HFFc6 (cell line): ENCODE data around the gene WASF2. TPM values are rescaled to one million over a fixed set of nuclear protein-coding genes. Genes with fewer than 3 reads are reported as not detected.

Experiments
- DNase-seq: peaks from one replicate; pipeline ENCODE4 v3.0.0-alpha.2; 2018
- H3K27ac Mint-ChIP-seq: 2 replicates; pipeline ENCODE4 v1.8.0; 2020; ENCODE audit warnings: mild to moderate bottlenecking, mixed read lengths
- H3K27me3 Mint-ChIP-seq: 2 replicates; pipeline ENCODE4 v1.8.0; 2021; ENCODE audit warnings: mild to moderate bottlenecking, moderate library complexity, mixed read lengths; ENCODE audit not compliant: insufficient read depth
- H3K36me3 Mint-ChIP-seq: 2 replicates; pipeline ENCODE4 v1.8.0; 2021; ENCODE audit warnings: low read depth, mixed read lengths
- H3K4me1 Mint-ChIP-seq: 2 replicates; pipeline ENCODE4 v1.8.0; 2020; ENCODE audit warnings: low read depth, mixed read lengths
- H3K4me3 Mint-ChIP-seq: 2 replicates; pipeline ENCODE4 v1.8.0; 2020; ENCODE audit warnings: mild to moderate bottlenecking, moderate library complexity, mixed read lengths
- H3K9me3 Mint-ChIP-seq: 2 replicates; pipeline ENCODE4 v1.8.0; 2020; ENCODE audit warnings: mild to moderate bottlenecking, mixed read lengths
- total RNA-seq, 6 experiments: library from RNA; stranded (reverse); fragmentation: NEBNext Ultra II Directional; extraction: Animal tissue kit (Norgen Biotek cat#: 25700); gene quantifications; 2 replicates in 1 of 6; 3 replicates in 5 of 6; pipeline ENCODE4 v1.2.3, GENCODE V29; 2021
- TF ChIP-seq, protein P1 (sequence below): fragments of 200-600 bp; sonication (generic); IDR thresholded peaks from 2 replicates; pipeline ENCODE4 v1.5.0; 2021; ENCODE audit warnings: antibody characterized with exemption, mild to moderate bottlenecking

Gene WASF2
- total RNA-seq, 6 experiments from 2014 or later, result 84.4 to 99.7 (median 93.1) TPM

DNA sequence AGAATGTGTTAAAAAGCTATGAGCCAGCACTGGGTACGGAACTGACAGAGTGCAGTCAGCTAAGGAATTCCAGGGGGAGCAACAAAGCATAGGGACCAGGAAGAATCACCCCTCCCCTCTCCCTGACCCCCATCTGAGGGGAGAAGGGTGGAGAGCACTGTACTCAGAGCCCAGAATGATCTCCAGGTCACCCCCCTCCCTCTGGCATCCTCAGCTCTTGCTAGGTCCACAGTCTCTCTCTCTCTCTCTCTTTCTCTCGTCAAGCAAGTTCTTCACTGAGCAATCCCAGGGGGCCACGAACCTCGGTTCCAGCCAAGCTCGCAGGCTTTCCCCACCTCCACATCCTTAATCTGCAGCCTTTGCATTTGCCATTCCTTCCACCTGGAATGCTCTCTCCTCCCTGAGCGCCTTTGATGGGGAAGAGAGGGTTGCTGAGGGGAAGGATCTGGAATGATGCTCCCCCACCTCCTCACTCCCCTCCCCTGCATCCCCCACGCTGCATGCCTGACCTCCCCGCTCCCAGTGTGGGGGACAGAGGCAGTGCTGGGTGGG lies 6.7 kb upstream of the WASF2 start:
- no peak overlapping the region for H3K27ac Mint-ChIP-seq
- no peak for DNase-seq
- H3K4me1 Mint-ChIP-seq, result peaks cover 6% of the 10 kb centered on the region; the same call in 1 of the 2 replicates
- no peaks in the 10 kb centered on the region for H3K9me3 Mint-ChIP-seq
- H3K27me3 Mint-ChIP-seq, result no peaks in the 10 kb centered on the region; the same call in 1 of the 2 replicates
- TF ChIP-seq, protein P1, sequence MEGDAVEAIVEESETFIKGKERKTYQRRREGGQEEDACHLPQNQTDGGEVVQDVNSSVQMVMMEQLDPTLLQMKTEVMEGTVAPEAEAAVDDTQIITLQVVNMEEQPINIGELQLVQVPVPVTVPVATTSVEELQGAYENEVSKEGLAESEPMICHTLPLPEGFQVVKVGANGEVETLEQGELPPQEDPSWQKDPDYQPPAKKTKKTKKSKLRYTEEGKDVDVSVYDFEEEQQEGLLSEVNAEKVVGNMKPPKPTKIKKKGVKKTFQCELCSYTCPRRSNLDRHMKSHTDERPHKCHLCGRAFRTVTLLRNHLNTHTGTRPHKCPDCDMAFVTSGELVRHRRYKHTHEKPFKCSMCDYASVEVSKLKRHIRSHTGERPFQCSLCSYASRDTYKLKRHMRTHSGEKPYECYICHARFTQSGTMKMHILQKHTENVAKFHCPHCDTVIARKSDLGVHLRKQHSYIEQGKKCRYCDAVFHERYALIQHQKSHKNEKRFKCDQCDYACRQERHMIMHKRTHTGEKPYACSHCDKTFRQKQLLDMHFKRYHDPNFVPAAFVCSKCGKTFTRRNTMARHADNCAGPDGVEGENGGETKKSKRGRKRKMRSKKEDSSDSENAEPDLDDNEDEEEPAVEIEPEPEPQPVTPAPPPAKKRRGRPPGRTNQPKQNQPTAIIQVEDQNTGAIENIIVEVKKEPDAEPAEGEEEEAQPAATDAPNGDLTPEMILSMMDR, result peak; percentile 44; the same call in 1 of the 2 replicates
- H3K36me3 Mint-ChIP-seq, result no peaks in the 10 kb centered on the region
- H3K4me3 Mint-ChIP-seq, result peak overlapping the region; percentile 22; the same call in 1 of the 2 replicates

DNA sequence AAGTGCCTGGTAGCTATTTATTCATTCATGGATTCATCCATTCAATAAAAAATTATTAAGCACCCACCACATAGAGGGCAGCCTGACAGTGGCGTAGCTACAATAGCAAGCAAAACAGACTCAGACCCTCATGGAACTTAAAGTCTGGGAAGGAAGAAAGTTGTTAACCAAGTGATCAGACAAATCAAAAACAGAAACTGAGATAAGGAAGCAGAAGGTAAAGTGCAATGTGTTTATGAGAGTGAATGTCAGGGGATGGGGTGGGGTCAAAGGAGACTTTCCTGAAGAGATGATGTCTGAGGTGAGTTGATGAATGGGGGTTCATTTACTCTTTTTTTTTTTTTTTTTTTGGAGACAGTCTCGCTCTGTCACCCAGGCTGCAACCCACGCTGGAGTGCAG lies 2.8 kb upstream of the WASF2 start:
- DNase-seq, result no peak
- no peaks in the 10 kb centered on the region for H3K9me3 Mint-ChIP-seq
- H3K27me3 Mint-ChIP-seq, result peaks cover 10% of the 10 kb centered on the region
- H3K4me3 Mint-ChIP-seq, result no peak overlapping the region
- TF ChIP-seq, protein P1, result no peak
- H3K27ac Mint-ChIP-seq, result no peak overlapping the region
- peaks cover 6% of the 10 kb centered on the region for H3K36me3 Mint-ChIP-seq
- H3K4me1 Mint-ChIP-seq, result peaks cover 28% of the 10 kb centered on the region

- Mint-ChIP-seq H3K27ac (no peak overlapping the region; the same call in 1 of the 2 replicates), H3K4me1 (peaks cover 29% of the 10 kb centered on the region), H3K9me3 (no peaks in the 10 kb centered on the region), H3K4me3 (no peak overlapping the region), H3K36me3 (peaks cover 6% of the 10 kb centered on the region), H3K27me3 (peaks cover 10% of the 10 kb centered on the region)
- DNase-seq, result no peak
- TF ChIP-seq, protein P1, result no peak
Observed at GRCh38 chr1:27491748-27492700, 2.1 kb upstream of the WASF2 start.

DNA sequence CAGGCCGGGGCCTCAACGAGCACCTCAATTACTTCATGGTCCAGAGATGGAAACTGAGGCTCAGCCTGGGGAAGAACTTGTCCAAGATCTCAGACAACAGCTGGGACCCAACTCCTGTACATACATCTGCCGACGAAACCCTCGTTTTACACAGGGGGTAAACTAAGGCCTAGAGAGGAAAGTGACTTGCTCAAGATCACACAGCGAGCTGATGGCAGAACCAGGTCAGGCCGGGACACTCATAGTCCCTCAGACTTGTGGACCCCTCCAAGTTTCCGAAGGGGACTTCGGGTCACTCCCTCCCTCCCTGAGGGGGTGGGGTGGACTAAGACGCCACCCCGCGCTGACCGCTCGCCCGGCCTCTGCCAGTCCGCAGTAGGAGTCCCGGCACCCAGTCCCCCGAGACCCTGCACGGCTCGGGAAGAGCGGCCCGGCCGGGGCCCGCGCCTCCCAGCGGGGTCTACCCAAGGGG lies 430 bp downstream of the WASF2 start:
- Mint-ChIP-seq H3K4me1 (peaks cover 23% of the 10 kb centered on the region), H3K27me3 (peaks cover 10% of the 10 kb centered on the region), H3K4me3 (peak overlapping the region; percentile 99), H3K36me3 (peaks cover 6% of the 10 kb centered on the region), H3K27ac (peak overlapping the region; percentile 100), H3K9me3 (no peaks in the 10 kb centered on the region)
- TF ChIP-seq, protein P1, result no peak
- no peak for DNase-seq

GRCh38 chr1:27487966-27488884 lies 1.7 kb downstream of the WASF2 start:
- TF ChIP-seq, protein P1, result no peak
- H3K27ac Mint-ChIP-seq, result peak overlapping the region; percentile 93
- H3K4me1 Mint-ChIP-seq, result peaks cover 23% of the 10 kb centered on the region
- peaks cover 10% of the 10 kb centered on the region; the same call in 1 of the 2 replicates for H3K27me3 Mint-ChIP-seq
- peaks cover 6% of the 10 kb centered on the region for H3K36me3 Mint-ChIP-seq
- no peaks in the 10 kb centered on the region for H3K9me3 Mint-ChIP-seq
- H3K4me3 Mint-ChIP-seq, result peak overlapping the region; percentile 99
- peak; percentile 41 for DNase-seq
